ENCODE data around the gene LPIN1.

- TF ChIP-seq CTCF (conservative IDR thresholded peaks at IDR 0.05) (no peak), ZFX (IDR thresholded peaks at IDR 0.05) (no peak)
Observed at GRCh38 chr2:11696736-11697102, 49.7 kb upstream of the LPIN1 start.
